GM23338 (cell line): ENCODE results near the gene SLC6A8. TPM values are rescaled to one million over a fixed set of nuclear protein-coding genes. Genes with fewer than 3 reads are reported as not detected.

ENCODE experiments used
- ATAC-seq: fragments of 200-7000 bp; cut with Tn5 transposase; 3 replicates; pipeline ENCODE4 v1.9.1; 2020
- DNase-seq: peaks from one replicate; pipeline ENCODE4 v3.0.0-alpha.2; 2015; ENCODE audit warnings: low spot score
- H2AFZ ChIP-seq: fragments of 200-600 bp; sonication (generic); 2 replicates; pipeline ENCODE4 v1.8.0; 2016; ENCODE audit warnings: antibody characterized with exemption, mild to moderate bottlenecking, moderate library complexity
- H3F3A ChIP-seq: fragments of 200-600 bp; sonication (generic); replicated peaks from 2 replicates; pipeline ENCODE4 v1.8.0; 2017; ENCODE audit warnings: antibody characterized with exemption, mixed run types, low read depth
- H3K27ac ChIP-seq: fragments of 200-600 bp; sonication (generic); 2 replicates; pipeline ENCODE4 v1.6.1; 2016; ENCODE audit warnings: low read depth
- H3K27me3 ChIP-seq: fragments of 200-600 bp; sonication (generic); 2 replicates; pipeline ENCODE4 v1.8.0; 2016; ENCODE audit warnings: mild to moderate bottlenecking, mixed run types, moderate library complexity; ENCODE audit not compliant: insufficient read depth
- H3K36me3 ChIP-seq: fragments of 200-600 bp; sonication (generic); 2 replicates; pipeline ENCODE4 v1.8.0; 2016; ENCODE audit warnings: mild to moderate bottlenecking; ENCODE audit not compliant: insufficient read depth
- H3K4me1 ChIP-seq: fragments of 200-600 bp; sonication (generic); 2 replicates; pipeline ENCODE4 v1.8.0; 2016; ENCODE audit warnings: mild to moderate bottlenecking, moderate library complexity; ENCODE audit not compliant: insufficient read depth
- H3K4me2 ChIP-seq: fragments of 200-600 bp; sonication (generic); 2 replicates; pipeline ENCODE4 v1.7.1; 2017; ENCODE audit warnings: mixed run types
- H3K4me3 ChIP-seq: fragments of 200-600 bp; sonication (generic); 2 replicates; pipeline ENCODE4 v1.6.1; 2016; ENCODE audit warnings: mixed run types
- H3K79me2 ChIP-seq: fragments of 200-600 bp; sonication (generic); replicated peaks from 2 replicates; pipeline ENCODE4 v1.8.0; 2017; ENCODE audit warnings: mild to moderate bottlenecking; ENCODE audit not compliant: insufficient read depth
- H3K9me2 ChIP-seq: fragments of 200-600 bp; sonication (generic); 2 replicates; pipeline ENCODE4 v1.8.0; 2017; ENCODE audit not compliant: insufficient read depth
- H4K20me1 ChIP-seq: fragments of 200-600 bp; sonication (generic); replicated peaks from 2 replicates; pipeline ENCODE4 v1.8.0; 2017; ENCODE audit warnings: mild to moderate bottlenecking; ENCODE audit not compliant: insufficient read depth
- H3K27ac Mint-ChIP-seq: 2 replicates; pipeline ENCODE4 v1.8.0; 2020; ENCODE audit warnings: inconsistent platforms, mild to moderate bottlenecking, moderate library complexity, mixed read lengths
- H3K27me3 Mint-ChIP-seq: 3 replicates; pipeline ENCODE4 v1.8.0; 2022; ENCODE audit warnings: low read depth, mild to moderate bottlenecking, moderate library complexity, mixed read lengths, inconsistent platforms; ENCODE audit not compliant: insufficient read depth, poor library complexity
- H3K36me3 Mint-ChIP-seq: 3 replicates; pipeline ENCODE4 v1.8.0; 2021; ENCODE audit warnings: low read depth, mild to moderate bottlenecking, inconsistent platforms, moderate library complexity, mixed read lengths
- H3K4me1 Mint-ChIP-seq: 3 replicates; pipeline ENCODE4 v1.8.0; 2020; ENCODE audit warnings: mild to moderate bottlenecking, inconsistent platforms, mixed read lengths
- H3K4me3 Mint-ChIP-seq: 3 replicates; pipeline ENCODE4 v1.8.0; 2021; ENCODE audit warnings: moderate library complexity, mild to moderate bottlenecking, inconsistent platforms, mixed read lengths
- H3K9me3 Mint-ChIP-seq: 3 replicates; pipeline ENCODE4 v1.8.0; 2020; ENCODE audit warnings: moderate library complexity, mild to moderate bottlenecking, inconsistent platforms, mixed read lengths
- CREB1 ChIP-seq: fragments of 250-450 bp; sonication (Bioruptor Pico); IDR thresholded peaks from 2 replicates; pipeline ENCODE4 v1.5.0; 2020; ENCODE audit warnings: low read depth, mild to moderate bottlenecking, moderate library complexity
- CTCF ChIP-seq, 2 experiments: fragments of 200-600 bp in 1 of 2; sonication (generic) in 1 of 2; conservative IDR thresholded peaks; 2 replicates each; pipeline versions ENCODE4 v1.5.1 to v1.6.1; 2016 to 2017; ENCODE audit warnings: antibody characterized with exemption in 2 of 2, low read depth in 2 of 2, mild to moderate bottlenecking in 2 of 2, moderate library complexity in 1 of 2
- ETS1 ChIP-seq: IDR thresholded peaks from 2 replicates; pipeline ENCODE4 v1.6.1; 2016; ENCODE audit warnings: antibody characterized with exemption
- EZH2 ChIP-seq: fragments of 200-600 bp; sonication (generic); IDR thresholded peaks from one replicate; pipeline ENCODE4 v1.8.0; 2017; ENCODE audit warnings: antibody characterized with exemption, mild to moderate bottlenecking, low read depth; ENCODE audit not compliant: unreplicated experiment
- EZH2phosphoT487 ChIP-seq: fragments of 200-600 bp; sonication (generic); IDR thresholded peaks from one replicate; pipeline ENCODE4 v1.8.1; 2018; ENCODE audit warnings: antibody characterized with exemption; ENCODE audit not compliant: unreplicated experiment
- JUNB ChIP-seq: IDR thresholded peaks from one replicate; pipeline ENCODE4 v1.6.1; 2016; ENCODE audit warnings: antibody characterized with exemption; ENCODE audit not compliant: unreplicated experiment
- NANOG ChIP-seq: IDR thresholded peaks from 2 replicates; pipeline ENCODE4 v1.6.1; 2016; ENCODE audit warnings: antibody characterized with exemption, borderline replicate concordance
- POLR2AphosphoS5 ChIP-seq: IDR thresholded peaks from 2 replicates; pipeline ENCODE4 v1.6.1; 2016; ENCODE audit warnings: antibody characterized with exemption, low read depth
- REST ChIP-seq: IDR thresholded peaks from one replicate; pipeline ENCODE4 v1.6.1; 2018; ENCODE audit warnings: antibody characterized with exemption; ENCODE audit not compliant: unreplicated experiment
- STAT1 ChIP-seq: IDR thresholded peaks from one replicate; pipeline ENCODE4 v1.6.1; 2016; ENCODE audit warnings: antibody characterized with exemption; ENCODE audit not compliant: unreplicated experiment
- ZNF114 ChIP-seq: fragments of 250-450 bp; sonication (Bioruptor Pico); IDR thresholded peaks from 2 replicates; pipeline ENCODE4 v1.5.0; 2020; ENCODE audit warnings: mild to moderate bottlenecking, moderate library complexity
- ZNF331 ChIP-seq: fragments of 250-450 bp; sonication (Bioruptor Pico); IDR thresholded peaks from 2 replicates; pipeline ENCODE4 v1.5.0; 2020; ENCODE audit warnings: low read depth, mild to moderate bottlenecking, moderate library complexity
- polyA plus RNA-seq: library from polyadenylated mRNA; unstranded; fragments of >200 nt; fragmentation: Nextera tagmentation; extraction: Ambion mirVana; gene quantifications from 2 replicates; pipeline ENCODE4 v1.2.1, GENCODE V29; 2016
- total RNA-seq: library from RNA; depleted of rRNA; stranded (reverse); fragments of >200 nt; shearing (Covaris generic); gene quantifications from 2 replicates; pipeline ENCODE4 v1.2.3, GENCODE V29; 2014

Gene SLC6A8
- total and polyA plus RNA-seq, 2 experiments from 2014 or later, result 19.5 to 68.6 TPM

GRCh38 chrX:153684467-153685155, 3.1 kb upstream of the SLC6A8 start:
- Histone ChIP-seq H4K20me1 (no peaks in the 10 kb centered on the region), H2AFZ (no peak overlapping the region), H3K79me2 (no peaks in the 10 kb centered on the region), H3F3A (no peaks in the 10 kb centered on the region), H3K4me3 (peak overlapping the region; percentile 40; the same call in 1 of the 2 replicates), H3K4me1 (peaks cover 3% of the 10 kb centered on the region; the same call in 1 of the 2 replicates), H3K4me2 (peak overlapping the region; percentile 70), H3K27me3 (no peaks in the 10 kb centered on the region), H3K9me2 (no peaks in the 10 kb centered on the region), H3K36me3 (no peaks in the 10 kb centered on the region), H3K27ac (peak overlapping the region; percentile 81; the same call in 1 of the 2 replicates)
- Mint-ChIP-seq H3K4me3 (no peak overlapping the region), H3K36me3 (peaks cover 13% of the 10 kb centered on the region; the same call in 2 of the 3 replicates), H3K4me1 (peaks cover 16% of the 10 kb centered on the region), H3K27ac (no peak overlapping the region), H3K27me3 (peaks cover 7% of the 10 kb centered on the region), H3K9me3 (peaks cover 17% of the 10 kb centered on the region)
- ATAC-seq (peak; percentile 57), DNase-seq (peak; percentile 80)
- TF ChIP-seq CREB1 (CRISPR knock-in tag) (no peak), POLR2AphosphoS5 (0 out of 2 replicates have a peak, but pooled peaks have one; percentile 29)

- H3K4me1 Mint-ChIP-seq, result peaks cover 16% of the 10 kb centered on the region
- DNase-seq, result no peak
- peak overlapping the region; percentile 70; the same call in 1 of the 2 replicates for H3K4me2 ChIP-seq
- H3K36me3 Mint-ChIP-seq, result peaks cover 13% of the 10 kb centered on the region; the same call in 2 of the 3 replicates
- no peaks in the 10 kb centered on the region for H3K27me3 ChIP-seq
- peaks cover 7% of the 10 kb centered on the region for H3K27me3 Mint-ChIP-seq
- peak overlapping the region; percentile 38; the same call in 1 of the 2 replicates for H3K4me3 ChIP-seq
- H4K20me1 ChIP-seq, result no peaks in the 10 kb centered on the region
- ATAC-seq, result peak; percentile 1; the same call in 2 of the 3 replicates
- no peaks in the 10 kb centered on the region for H3K9me2 ChIP-seq
- H3K9me3 Mint-ChIP-seq, result peaks cover 17% of the 10 kb centered on the region
- H3K27ac ChIP-seq, result no peak overlapping the region
- H3K4me3 Mint-ChIP-seq, result no peak overlapping the region
- H2AFZ ChIP-seq, result no peak overlapping the region
- no peaks in the 10 kb centered on the region for H3K36me3 ChIP-seq
- H3K27ac Mint-ChIP-seq, result no peak overlapping the region
- H3K4me1 ChIP-seq, result peaks cover 3% of the 10 kb centered on the region; the same call in 1 of the 2 replicates
- no peaks in the 10 kb centered on the region for H3F3A ChIP-seq
- H3K79me2 ChIP-seq, result no peaks in the 10 kb centered on the region
- TF ChIP-seq REST (no peak), NANOG (no peak), CREB1 (CRISPR knock-in tag) (no peak), EZH2phosphoT487 (no peak), ETS1 (no peak), ZNF331 (no peak), JUNB (no peak), STAT1 (no peak), ZNF114 (no peak), POLR2AphosphoS5 (no peak), CTCF (conservative IDR thresholded peaks at IDR 0.05; ENCODE audit: low read depth in 2 of 2) (no peak), EZH2 (no peak)
These were observed 2.6 kb upstream of the SLC6A8 start for GRCh38 chrX:153685156-153685536.
